ENCODE results near the gene KIAA0319L.

The KIAA0319L gene

DNA sequence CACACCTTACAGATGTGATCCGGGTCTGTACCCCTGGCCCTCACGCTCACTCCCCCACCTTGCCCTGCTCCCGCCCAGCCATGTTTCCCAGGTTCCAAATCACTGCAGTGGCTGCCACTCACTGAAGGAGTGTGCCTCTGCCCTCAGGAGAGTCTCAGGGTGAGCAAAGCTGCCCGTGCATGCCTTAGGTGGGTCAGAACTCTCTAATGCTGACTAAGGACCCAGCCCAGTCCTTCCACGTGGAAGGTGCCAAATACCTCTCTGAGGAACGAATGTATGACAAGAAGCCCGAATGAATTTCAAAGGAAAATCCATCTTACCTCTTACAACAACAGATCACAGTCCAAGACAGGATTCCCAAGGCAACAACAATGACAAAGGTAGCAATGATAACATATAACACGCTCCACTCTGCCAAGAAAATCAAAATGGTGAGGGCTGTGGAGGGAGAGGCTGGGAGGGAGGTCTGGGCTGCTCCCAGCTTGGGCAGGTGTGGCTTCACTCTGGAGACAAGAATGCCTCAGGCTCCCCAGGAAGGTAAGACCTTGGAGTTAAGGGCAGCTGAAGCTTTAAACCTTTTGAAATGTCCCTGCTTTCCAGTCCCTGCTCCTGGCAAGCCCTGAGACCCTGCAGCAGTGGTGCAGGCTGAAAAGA, 115.2 kb downstream of the KIAA0319L start:
- no peak for DNase-seq

DNA sequence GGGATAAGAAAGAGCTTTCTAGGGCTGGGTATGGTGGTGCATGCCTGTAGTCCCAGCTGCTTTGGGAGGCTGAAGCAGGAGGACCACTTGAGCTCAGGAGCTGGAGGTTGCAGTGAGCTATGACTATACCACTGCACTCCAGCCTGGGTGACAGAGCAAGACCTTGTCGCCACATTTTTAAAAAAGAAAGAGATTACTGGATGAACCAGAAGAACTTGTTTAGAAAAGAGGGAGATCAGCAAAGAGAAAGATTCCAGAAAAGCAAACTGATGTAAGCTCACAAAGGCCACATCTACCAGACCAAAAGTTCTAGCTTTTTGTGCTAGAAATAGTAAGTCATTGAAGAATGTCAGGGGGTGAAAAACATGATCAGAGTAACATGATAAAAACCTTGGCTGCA, 117.6 kb downstream of the KIAA0319L start:
- no peak for DNase-seq

DNA sequence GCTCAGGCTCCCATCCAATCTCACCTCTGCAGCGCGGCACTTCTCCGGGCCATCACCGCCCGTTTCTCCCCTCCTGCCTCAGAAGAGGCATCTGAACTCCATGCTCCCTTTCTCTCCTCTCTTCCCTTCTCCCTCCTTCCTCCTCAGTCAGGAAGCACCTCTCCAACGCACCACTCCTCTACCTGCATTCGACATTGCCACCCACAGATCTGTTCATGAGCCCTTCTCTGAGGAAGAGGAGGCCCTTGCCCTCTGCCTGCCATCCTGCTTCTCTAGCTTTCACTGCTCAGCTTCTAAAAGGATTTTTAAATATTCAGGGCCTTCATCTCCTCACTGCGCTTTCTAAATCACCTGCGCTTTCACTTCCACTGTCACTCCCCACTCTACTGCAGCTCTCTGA, 120.0 kb downstream of the KIAA0319L start:
- no peak for DNase-seq

DNA sequence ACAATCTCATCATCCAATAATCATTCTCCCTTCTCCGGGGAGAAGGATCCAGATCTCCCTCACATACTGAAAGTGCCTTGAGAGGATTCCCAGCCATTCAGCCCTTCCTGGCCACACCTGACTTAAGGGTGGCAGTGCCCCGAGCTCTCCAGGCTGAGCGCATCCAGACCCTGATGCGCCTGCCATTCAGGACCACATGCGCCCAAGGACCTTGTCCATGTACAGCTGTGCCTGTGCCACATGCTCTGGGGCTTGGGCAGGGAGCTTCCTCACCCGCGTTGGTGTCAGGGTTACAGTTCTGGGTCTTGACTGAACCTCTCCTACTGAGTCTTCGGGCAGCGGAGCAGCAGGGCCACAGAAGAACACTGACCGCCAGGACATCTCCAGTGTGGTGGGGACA, 121.1 kb downstream of the KIAA0319L start:
- no peak for DNase-seq

DNA sequence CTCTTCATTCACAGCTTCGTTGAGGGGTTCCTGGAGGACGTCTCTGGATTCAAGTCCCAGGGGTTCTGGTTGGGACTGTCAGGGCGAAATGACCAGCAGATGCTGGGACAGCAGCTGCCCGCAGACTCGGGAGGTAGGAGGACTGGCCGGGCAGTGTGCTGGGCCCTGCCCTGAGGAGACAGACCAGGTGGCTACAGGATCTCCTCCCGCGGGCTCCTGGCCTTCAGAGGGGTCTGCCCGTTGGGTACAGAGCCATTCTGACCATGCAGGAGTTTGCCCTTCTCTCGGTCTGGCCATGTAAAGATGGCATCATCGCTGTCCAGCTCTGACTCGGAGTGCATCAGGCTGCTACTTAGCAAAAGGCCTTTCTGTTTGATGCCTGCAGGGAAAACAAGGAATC, 122.5 kb downstream of the KIAA0319L start:
- DNase-seq, result no peak

DNA sequence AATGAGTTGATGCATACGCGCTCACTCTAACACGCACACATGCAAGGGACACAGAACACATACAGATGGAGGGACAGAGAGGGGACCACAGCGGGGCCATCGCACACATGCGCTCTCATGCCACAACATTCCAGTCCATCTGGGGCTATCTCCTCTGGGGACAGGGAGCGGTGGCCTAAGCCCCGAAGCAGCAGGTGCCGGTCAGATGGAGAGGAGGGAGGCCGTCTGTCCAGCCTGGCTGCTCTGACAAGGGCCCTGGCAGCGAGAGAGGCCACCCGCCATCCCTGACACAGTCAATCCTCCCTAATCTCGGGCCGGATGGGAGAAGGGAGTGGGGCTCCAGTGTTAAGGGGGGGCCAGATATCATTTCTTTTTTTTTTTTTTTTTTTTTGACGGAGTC, 123.5 kb downstream of the KIAA0319L start:
- no peak for DNase-seq

DNA sequence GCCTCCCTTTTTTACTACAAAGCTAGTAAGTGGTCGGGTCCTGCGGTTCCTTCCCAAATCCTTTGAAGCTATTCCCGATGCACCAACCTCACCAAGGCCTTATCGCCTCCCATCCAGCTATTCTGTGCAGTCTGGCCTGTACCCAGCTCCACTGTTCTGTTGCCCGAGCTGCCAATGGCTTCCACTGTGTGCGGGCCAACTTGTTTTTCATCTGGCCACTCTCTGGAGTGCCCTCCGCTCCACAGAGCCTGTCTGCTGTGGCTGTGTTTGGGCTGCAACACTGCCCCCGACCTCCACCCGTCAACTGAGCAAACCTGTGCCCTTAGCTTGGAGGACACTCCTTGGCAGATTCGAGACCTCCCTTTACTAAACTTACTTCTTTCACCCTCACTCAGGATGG, 125.0 kb downstream of the KIAA0319L start:
- no peak for DNase-seq

DNA sequence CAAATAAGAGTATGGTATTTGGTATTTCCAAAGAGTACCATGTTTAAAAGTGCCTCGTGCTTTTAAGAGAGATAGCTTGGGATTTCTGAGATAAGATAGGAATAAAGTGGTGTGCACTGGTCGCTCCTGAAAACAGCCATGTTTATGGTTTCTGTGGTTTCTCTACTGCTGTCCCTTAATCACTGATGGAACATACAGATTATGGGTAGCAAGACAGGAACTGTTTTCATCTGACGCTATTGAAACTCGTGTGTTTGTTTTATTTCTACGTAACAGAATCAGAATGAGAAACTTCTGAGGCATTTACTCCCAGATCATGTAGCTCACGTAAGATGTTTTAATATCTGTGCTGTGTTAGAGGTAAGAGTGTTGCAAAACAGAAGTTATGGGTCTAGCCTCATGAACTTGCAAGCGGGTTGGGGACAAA, 126.0 kb downstream of the KIAA0319L start:
- no peak for DNase-seq

DNA sequence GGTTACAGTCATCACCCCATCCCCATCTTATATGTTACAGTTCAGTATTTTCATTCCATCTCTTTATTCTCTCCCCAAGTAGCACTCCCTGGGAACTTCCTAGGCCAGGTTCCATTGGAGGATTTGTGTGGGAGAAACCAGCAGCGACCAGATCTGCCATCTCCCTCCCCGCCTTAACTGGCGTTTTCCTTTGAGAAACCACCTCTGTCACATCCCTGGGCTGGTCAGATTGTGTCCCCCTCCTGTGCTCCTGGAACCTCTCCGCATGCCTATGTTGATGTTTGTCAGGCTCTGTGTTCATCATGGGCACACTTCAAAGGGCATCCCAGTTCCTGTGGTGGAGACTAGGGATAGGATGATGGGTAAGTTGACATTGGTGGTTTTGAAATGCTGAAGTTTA, 126.4 kb downstream of the KIAA0319L start:
- DNase-seq, result no peak

DNA sequence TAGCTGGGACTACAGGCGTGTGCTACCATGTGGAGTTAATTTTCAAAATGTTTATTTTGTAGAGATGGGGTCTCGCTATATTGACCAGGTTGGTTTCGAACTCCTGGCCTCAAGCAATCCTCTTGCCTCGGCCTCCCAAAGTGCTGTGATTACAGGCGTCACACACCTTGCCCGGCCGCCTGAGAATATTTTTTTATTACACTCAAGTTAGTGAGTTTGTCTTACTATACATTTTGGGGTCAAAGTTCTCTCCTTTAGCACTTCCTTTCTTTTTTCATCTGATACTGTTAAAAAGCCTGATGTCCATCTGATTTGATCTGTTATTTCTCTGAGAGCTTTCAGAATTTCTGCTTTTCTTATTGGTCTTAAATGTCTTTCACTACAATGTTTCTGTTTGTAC, 128.8 kb downstream of the KIAA0319L start:
- DNase-seq, result no peak

DNA sequence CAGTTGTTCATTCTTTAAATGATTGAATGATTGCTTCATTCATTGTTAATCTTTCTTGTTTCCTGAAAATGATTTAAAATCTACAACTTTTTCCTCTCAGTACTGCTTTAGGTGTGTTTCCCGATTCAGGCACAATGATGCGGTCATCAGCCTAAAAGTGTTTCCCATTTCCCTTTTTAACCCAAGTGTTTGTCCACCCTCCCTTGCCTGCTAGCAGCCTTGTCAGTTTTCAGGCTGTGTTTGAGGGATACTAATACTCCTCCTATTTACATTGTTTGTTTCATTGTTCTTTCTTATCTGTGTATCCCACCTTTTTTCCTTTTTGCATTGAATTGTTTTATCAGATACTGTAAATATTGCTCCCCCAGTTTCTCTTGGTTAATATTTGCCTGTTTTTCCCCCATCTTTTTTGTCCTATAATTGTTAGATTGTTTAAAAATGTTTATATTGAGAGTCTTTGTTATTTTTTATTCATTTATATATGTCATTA, 131.1 kb downstream of the KIAA0319L start:
- no peak for DNase-seq

DNA sequence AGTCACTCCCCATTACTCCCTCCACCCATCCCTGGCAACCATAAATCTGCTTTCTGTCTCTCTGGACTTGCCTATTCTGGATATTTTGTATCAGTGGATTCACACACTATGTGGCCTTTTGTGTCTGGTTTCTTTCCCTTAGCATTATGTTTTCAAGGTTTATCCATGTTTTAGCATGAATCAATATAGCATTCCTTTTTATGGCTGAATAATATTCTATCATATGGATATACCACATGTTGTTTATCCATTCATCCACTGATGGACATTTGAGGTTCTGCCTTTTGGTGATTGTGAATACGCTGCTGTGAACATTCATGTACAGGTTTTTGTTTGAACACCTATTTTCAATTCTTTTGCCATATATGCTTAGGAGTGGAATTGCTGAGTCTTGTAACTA, 148.3 kb downstream of the KIAA0319L start:
- no peak for DNase-seq

DNA sequence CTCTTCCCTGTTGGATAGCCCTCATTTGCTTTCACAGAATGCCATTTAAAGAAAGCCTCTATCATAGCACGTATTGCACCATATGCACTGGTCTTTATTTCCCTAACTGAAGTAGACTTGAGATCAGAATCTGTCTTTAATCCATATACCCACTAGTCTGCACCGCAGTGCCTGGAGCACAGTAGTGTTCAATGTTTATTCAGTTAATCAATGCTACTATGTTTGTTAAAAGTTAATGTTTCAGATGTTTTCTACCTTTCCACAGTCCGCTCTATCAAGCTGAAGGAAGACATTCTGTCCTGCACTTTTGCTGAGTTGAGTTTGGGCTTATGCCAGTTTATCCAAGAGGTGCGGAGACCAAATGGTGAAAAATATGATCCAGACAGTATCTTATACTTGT, 149.5 kb downstream of the KIAA0319L start:
- no peak for DNase-seq

DNA sequence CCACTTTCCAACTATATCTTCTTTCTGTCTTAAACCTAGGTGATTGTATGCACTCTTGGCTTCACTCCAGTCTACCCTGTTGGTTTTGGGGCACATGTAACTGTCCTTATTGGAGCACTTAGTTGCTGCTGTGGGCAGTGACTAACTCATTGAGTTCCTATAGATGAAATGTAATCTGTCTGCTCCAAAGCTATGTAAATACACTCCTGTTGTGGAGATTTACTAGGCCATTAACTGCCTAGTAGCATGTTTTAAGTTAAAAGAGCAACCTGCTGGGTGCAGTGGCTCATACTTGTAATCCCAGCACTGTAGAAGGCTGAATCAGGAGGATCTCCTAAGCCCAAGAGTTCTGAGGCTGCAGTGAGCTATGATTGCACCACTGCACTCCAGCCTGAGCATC, 151.1 kb downstream of the KIAA0319L start:
- no peak for DNase-seq

DNA sequence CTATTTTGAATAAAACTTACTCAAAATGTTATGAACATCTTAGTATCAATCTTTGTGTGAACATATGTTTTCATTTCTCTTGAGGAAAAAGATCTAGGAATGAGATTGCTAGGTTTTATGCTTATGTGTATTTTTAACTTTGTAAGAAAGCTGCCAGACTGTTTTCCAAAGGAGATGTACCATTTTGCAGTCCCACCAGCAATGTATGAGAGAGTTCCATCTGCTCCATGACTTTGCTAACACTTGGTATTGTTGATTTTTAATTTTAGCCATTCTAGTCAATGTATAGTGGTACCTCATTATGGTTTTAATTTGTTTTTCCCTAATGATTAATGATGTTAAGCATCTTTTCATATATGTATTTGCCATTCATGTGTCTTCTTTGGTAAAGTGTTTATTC, 156.2 kb downstream of the KIAA0319L start:
- no peak for DNase-seq

DNA sequence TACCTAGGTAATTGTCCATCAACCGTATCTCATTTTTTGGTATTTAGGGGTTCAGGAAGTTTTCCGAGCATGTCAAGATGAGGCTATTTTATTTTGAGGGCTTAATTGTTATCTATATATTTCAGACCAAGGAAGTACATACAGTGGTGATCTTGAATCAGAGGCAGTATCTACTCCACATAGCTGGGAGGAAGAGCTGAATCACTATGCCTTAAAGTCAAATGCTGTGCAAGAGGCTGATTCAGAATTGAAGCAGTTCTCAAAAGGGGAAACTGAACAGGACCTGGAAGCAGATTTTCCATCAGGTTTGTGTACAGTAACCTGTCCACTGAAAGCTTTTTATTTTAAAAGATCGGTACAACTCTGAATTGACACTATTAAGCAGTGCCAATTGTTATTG, 158.5 kb downstream of the KIAA0319L start:
- DNase-seq, result no peak

DNA sequence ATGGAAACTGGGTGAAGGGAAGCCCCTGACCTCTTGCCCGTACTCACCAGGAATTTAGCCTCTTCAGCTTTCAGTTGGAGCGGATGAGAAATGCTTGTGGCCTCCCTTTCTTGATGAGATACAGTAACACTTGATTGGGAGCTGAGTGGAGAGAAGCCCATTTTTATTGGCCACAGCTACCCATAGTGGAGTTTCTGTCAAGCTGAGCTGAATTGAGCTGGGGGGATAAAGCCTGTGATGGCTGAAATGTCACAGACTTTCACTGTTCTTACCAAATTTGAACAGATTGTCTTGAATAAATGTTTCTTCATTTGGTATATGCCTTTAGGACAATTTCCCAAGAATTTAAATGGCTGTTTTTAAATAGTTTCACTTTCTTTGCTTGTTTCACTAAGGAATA, 162.8 kb downstream of the KIAA0319L start:
- no peak for DNase-seq

DNA sequence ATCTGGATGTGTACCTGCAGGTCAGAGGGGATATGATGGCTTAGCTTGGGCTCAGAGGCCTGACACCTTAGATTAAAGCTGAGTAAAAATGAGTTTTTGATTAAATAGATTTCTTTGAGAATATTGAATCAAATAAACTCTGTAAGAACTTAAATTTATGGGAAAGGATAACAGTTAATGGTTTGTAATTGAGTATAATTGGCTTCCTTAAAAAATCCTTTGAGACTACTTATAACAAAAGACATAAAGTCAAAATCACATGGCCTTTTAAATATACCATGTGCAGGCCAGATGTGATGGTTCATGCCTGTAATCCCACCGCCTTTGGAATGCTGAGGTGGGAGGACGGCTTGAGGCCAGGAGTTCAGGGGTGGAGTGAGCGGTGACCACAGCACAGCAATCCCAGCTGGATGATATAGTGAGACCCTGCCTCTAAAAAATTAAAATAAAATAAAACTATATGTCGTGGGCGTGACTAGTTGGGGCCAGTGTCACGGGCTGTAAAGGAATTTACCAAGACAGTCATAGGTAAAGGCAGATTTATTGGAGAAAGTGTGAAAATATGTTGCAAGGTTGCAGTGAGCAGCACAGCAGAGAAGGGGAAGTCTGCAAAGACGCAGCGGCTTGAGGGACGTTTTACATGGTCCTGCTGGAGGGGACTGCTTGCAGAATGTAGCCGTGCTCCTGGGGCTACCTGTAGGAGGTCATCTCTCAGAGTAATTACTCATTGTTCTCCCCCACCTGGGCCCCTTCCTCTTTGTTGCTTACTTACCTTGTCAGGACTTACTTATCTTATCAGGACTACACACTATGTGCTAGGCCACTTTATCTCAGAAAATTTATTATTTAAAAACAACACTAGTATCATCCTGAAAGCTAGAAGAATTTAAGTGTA, 166.4 kb downstream of the KIAA0319L start:
- no peak for DNase-seq

DNA sequence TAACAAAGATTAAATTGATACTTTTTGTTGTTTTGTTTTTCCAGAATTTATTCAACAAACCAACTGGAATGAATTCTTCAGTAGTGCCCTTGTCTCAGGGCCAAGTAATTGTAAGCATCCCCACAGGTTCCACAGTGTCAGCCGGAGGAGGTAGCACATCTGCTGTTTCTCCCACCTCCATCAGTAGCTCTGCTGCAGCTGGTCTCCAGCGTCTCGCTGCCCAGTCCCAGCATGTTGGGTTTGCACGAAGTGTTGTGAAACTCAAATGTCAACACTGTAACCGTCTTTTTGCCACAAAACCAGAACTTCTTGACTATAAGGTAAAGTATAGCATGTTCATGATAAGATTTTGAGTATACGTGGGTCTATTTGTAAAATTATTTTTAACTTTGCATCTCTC, 170.2 kb downstream of the KIAA0319L start:
- DNase-seq, result no peak

DNA sequence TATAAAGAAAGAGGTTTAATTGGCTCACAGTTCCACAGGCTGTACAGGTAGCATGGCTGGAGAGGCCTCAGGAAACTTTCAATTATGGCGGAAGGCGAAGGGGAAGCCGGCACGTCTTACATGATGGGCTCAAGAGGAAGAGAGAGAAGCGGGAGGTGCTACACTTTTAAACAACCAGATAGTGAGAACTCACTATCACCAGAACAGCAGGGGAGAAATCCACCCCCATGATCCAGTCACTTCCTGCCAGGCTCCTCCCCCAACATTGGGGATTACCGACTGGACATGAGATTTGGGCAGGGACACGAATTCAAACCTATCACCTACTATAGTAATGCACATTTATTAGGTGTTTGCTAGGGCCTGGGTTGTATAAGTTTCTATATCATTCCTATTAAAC, 170.9 kb downstream of the KIAA0319L start:
- DNase-seq, result no peak
